NCI-H526 (cell line): ENCODE data around the gene JSRP1.

Experiments used
- DNase-seq, 2 experiments: peaks; one replicate each; lab custom pipeline; 2025; lab: John Stamatoyannopoulos, UW

The JSRP1 gene

GRCh38 chr19:2216361-2217225 is 39.6 kb downstream of the JSRP1 start:
- DNase-seq = no peak

- no peak for DNase-seq
Observed at GRCh38 chr19:2215281-2215751, 40.9 kb downstream of the JSRP1 start.

GRCh38 chr19:2214251-2214650 is 42.0 kb downstream of the JSRP1 start:
- no peak for DNase-seq

- no peak for DNase-seq
Observed at GRCh38 chr19:2213799-2214198, 42.4 kb downstream of the JSRP1 start.

GRCh38 chr19:2212861-2213711 is 43.1 kb downstream of the JSRP1 start:
- no peak for DNase-seq

GRCh38 chr19:2210987-2211740 is 45.1 kb downstream of the JSRP1 start:
- no peak for DNase-seq

- DNase-seq = no peak
Observed at GRCh38 chr19:2210206-2210605, 46.0 kb downstream of the JSRP1 start.

GRCh38 chr19:2209408-2209807 is 46.8 kb downstream of the JSRP1 start:
- DNase-seq = no peak

GRCh38 chr19:2208975-2209374 is 47.2 kb downstream of the JSRP1 start:
- no peak for DNase-seq

GRCh38 chr19:2207991-2208860 is 48.0 kb downstream of the JSRP1 start:
- no peak for DNase-seq

GRCh38 chr19:2207008-2207407 is 49.2 kb downstream of the JSRP1 start:
- no peak for DNase-seq

- DNase-seq = no peak
Observed at GRCh38 chr19:2202366-2202765, 53.9 kb downstream of the JSRP1 start.
